Activated CD4-positive, CD25-positive, alpha-beta regulatory T cell treated with anti-CD3 and anti-CD28 coated beads, Interleukin-2, amount 50 U/mL, for 72 hours (primary cell): ENCODE data around the gene CDKN3.
"Not testable (repeated sequence)": the region's sequence is repeated elsewhere in the genome, so short reads cannot be mapped to it uniquely, and the experiment has no call there.

Experiments
- DNase-seq: peaks from one replicate; pipeline ENCODE4 v3.0.0; 2021

CDKN3 gene

GRCh38 chr14:54457609-54457996, 60.8 kb downstream of the CDKN3 start:
- DNase-seq: no peak

- not testable (repeated sequence) for DNase-seq
Measured at GRCh38 chr14:54458536-54458935, 61.7 kb downstream of the CDKN3 start.

GRCh38 chr14:54459106-54459505, 62.3 kb downstream of the CDKN3 start:
- DNase-seq: no peak

- no peak for DNase-seq
Measured at GRCh38 chr14:54462048-54462447, 65.2 kb downstream of the CDKN3 start.

- DNase-seq: no peak
Measured at GRCh38 chr14:54465654-54466053, 68.8 kb downstream of the CDKN3 start.

GRCh38 chr14:54467280-54467679, 70.5 kb downstream of the CDKN3 start:
- no peak for DNase-seq
